ENCODE data around the gene PRR16.

The PRR16 gene

DNA sequence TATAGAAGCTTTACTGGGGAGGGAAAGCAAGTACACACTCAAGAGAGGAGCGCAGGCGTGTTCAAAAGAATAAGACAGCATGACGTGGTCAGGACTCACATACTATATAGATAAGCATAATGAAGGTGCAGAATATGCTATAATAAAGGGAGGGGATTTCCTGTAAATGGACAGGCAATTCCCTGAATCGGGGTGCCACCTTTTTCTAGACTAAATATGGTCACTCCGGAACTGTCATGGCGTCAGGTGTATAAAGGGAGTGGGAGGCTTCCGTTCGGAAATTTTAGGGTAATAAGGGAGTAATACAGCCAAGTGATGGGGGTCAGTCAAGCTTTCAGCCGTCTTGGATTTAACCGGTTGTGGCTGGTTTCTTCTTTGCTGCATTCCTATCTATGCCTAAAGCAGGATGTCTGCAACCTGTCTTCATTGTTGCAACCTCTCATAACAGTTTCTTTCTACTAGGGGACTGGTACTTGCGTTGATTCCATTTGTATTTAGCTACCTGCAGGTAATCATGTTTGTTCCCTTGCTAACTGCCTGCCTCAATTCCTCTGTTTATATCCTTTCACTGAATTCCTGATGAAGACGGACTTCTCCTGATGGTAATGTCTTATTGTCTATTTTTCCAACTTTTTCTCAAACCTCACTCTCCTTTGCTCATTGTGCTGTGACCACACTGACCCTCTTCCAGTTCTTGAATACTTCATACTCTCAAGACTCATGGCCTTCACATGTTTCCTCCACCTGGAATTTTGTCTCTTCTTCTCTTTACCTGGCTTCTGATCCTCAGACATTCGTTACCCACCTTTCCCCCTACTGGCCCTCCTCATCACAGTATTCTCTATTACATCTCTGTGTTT is 48.9 kb downstream of the PRR16 start:
- TF ChIP-seq GATA1 (IDR thresholded peaks at IDR 0.05; ENCODE audit: low read depth, low read length) (no peak), POLR2A (IDR thresholded peaks at IDR 0.05; ENCODE audit: low read length) (no peak)

DNA sequence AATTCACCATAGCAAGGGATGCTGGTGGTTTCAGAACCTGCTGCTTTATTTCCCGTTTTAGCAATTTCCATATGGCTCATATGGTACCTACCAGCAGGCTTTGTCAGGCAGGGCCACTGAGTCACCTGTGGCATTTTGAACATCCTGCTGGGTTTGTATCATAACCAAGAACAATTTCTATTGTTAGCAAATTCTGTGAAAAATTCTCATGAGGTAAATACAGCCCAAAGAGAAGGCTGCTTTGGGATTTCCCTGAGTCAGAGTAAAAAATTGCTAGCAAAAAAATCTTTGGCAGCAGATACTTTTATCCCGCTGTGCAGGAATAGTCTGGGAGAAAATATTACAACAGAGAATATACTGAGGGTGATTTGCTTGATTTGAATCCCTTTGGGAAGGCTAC is 52.7 kb downstream of the PRR16 start:
- TF ChIP-seq POLR2A (IDR thresholded peaks at IDR 0.05; ENCODE audit: low read length) (no peak), GATA1 (IDR thresholded peaks at IDR 0.05; ENCODE audit: low read depth, low read length) (no peak)
- no peak for DNase-seq

More for the DNA sequence above, 48.9 kb downstream of the PRR16 start:
- DNase-seq: no peak

DNA sequence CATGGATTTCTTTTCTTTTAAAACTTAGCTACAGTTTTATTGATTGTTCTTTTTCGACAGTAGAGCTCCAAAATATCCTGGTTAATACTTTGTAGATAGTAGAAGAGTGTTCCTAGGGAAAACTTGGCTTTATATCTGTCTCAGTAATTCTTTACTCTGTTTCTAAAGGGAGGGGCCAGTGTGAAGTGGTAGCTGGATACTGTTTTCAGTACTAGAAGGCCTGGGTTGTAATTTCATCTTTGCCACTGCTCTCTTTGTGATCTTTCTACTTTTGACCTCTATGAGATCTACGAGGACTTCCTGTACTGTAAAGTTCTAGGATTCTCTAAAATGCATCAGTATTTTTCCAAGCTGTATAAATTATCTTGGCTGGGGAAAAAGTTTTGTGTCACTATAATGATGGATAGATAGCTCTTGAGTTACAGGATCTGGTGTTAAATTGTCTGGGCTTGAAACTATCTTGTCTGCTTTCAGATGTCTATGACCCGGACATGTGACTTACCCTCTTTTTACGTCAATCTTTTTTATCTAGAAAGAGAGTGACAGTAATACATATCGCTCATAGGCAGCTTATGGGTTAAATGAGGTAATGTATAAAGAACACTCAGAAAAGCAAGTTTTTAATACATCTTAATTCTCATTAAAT is 53.6 kb downstream of the PRR16 start:
- no peak for DNase-seq
- TF ChIP-seq POLR2A (IDR thresholded peaks at IDR 0.05; ENCODE audit: low read length) (no peak), GATA1 (IDR thresholded peaks at IDR 0.05; ENCODE audit: low read depth, low read length) (no peak)

DNA sequence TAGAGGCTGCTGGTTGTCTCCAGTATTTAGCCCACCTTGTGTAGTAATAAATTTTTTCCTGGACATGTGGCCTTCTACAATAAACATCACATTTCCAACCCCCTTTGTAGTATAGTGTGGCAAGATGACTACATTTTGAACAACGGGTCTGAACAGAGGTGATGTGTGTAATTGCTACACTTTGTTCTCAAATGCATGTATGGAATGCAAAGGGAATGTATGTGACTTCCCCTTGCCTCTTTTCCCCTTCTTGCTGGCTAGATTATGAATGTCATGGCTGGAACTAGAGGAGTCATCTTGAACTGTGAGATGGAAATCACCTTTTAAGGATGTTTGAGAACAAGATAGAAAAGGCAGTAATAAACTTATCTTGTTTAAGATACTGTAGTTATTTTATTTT is 54.5 kb downstream of the PRR16 start:
- TF ChIP-seq POLR2A (IDR thresholded peaks at IDR 0.05; ENCODE audit: low read length) (no peak), GATA1 (IDR thresholded peaks at IDR 0.05; ENCODE audit: low read depth, low read length) (no peak)
- no peak for DNase-seq

GRCh38 chr5:120527251-120527650 is 63.2 kb downstream of the PRR16 start:
- TF ChIP-seq POLR2A (IDR thresholded peaks at IDR 0.05; ENCODE audit: low read length) (no peak), GATA1 (IDR thresholded peaks at IDR 0.05; ENCODE audit: low read depth, low read length) (no peak)
- no peak for DNase-seq

DNA sequence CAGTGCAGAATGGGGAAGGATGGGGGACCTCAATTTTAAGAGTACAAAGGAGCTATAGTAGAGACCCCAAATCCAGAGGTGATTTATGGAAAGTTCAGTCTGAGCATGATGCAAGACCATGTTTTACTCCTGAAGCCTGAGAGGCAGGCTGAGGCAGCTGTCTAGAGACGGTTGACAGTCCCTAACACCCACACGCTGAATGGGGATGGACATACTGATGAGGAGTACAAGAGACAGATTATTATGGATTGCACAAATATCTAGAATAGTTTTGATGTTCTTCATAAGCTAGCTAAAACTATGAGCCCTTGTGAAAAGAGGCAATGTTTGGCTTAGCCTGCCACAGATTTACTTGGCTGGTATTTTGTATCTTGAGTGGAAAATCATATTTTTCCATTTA is 64.5 kb downstream of the PRR16 start:
- no peak for DNase-seq

GRCh38 chr5:120529386-120529785 is 65.3 kb downstream of the PRR16 start:
- no peak for DNase-seq
- TF ChIP-seq POLR2A (IDR thresholded peaks at IDR 0.05; ENCODE audit: low read length) (no peak), GATA1 (IDR thresholded peaks at IDR 0.05; ENCODE audit: low read depth, low read length) (no peak)

More for the DNA sequence above, 64.5 kb downstream of the PRR16 start:
- TF ChIP-seq POLR2A (IDR thresholded peaks at IDR 0.05; ENCODE audit: low read length) (no peak), GATA1 (IDR thresholded peaks at IDR 0.05; ENCODE audit: low read depth, low read length) (no peak)

DNA sequence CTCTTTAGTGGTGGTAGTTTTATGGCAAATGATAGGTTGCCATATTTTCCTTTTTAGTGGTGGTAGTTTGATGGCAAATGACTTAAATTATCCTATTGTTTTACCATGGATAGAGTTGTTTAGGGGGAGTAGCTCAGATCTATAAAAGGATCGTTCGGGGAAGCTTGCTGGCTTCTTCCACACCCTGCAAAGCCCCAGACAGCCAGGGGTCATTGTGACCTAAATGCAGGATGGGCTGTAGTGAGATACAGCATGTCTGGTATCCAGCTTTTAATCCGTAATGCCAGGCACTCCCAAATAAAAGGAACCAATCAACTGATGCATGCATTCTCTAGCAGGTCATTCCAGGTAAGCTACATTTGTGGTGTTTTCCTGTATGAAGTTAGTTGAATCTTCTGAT is 67.1 kb downstream of the PRR16 start:
- no peak for TF ChIP-seq GATA1 (IDR thresholded peaks at IDR 0.05; ENCODE audit: low read depth, low read length)
- TF ChIP-seq POLR2A (IDR thresholded peaks at IDR 0.05; ENCODE audit: low read length): no peak
- DNase-seq: no peak

- TF ChIP-seq GATA1 (IDR thresholded peaks at IDR 0.05; ENCODE audit: low read depth, low read length) (no peak), POLR2A (IDR thresholded peaks at IDR 0.05; ENCODE audit: low read length) (no peak)
- DNase-seq: no peak
Measured at GRCh38 chr5:120532835-120533234, 68.7 kb downstream of the PRR16 start.

DNA sequence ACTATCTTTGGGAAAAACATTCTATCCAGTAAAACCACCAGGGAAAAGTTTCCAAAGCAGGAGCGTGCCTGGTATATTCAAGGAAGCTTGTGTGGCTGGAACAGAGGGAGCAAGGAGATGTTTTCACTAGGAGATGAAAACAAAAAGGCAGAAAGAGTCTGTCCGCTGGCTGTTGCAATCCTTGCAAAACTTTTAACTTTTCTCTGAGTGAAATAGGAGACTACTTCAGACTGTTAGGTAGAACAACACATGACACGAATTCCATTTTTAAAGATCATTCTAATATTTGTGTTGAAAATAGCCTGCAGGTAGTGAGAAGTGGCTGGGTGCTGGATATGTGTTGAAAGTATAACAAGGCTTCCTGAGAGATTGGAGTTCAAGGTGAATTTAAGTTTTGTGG is 69.5 kb downstream of the PRR16 start:
- DNase-seq: no peak
- no peak for TF ChIP-seq GATA1 (IDR thresholded peaks at IDR 0.05; ENCODE audit: low read depth, low read length)
- TF ChIP-seq POLR2A (IDR thresholded peaks at IDR 0.05; ENCODE audit: low read length): no peak

DNA sequence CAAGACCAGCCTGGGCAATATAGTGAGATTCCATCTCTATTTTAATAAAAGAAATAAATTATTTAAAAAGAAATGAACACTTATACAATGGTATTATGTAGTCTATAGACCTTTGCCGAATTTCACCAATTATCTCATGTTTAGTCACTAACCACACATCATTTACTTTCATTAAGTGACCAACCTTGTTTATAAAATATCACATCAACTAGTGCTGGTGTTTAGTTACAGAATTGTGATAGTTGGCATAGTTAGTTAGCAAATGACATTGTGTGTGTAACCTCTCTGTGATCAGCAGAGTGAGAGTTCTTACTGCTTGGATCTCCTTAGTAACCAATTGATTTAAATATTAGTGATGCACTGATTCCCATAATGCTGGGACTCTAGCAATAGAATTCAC is 71.8 kb downstream of the PRR16 start:
- no peak for DNase-seq
- TF ChIP-seq POLR2A (IDR thresholded peaks at IDR 0.05; ENCODE audit: low read length) (no peak), GATA1 (IDR thresholded peaks at IDR 0.05; ENCODE audit: low read depth, low read length) (no peak)

DNA sequence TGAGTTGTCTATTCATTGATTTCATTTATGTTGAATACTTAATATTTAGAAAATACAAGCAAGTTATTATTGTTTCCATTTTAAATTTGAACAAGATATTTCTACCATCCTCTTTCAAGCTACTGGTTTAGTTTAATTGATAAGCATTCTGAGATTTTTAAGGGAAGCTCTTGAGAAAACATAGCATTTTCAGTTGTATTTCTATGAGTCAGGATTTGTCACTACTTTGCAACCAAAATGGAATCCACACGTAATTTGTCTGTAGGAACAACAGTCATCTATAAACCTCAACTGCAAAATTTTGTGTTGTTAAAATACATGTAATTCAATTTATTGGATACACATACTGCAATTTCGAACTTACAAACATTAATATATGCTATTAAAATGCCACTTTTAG is 74.0 kb downstream of the PRR16 start:
- no peak for TF ChIP-seq GATA1 (IDR thresholded peaks at IDR 0.05; ENCODE audit: low read depth, low read length)
- TF ChIP-seq POLR2A (IDR thresholded peaks at IDR 0.05; ENCODE audit: low read length): no peak
- DNase-seq: no peak

GRCh38 chr5:120538644-120539043 is 74.5 kb downstream of the PRR16 start:
- DNase-seq: no peak
- TF ChIP-seq POLR2A (IDR thresholded peaks at IDR 0.05; ENCODE audit: low read length) (no peak), GATA1 (IDR thresholded peaks at IDR 0.05; ENCODE audit: low read depth, low read length) (no peak)

- DNase-seq: no peak
- no peak for TF ChIP-seq POLR2A (IDR thresholded peaks at IDR 0.05; ENCODE audit: low read length)
- no peak for TF ChIP-seq GATA1 (IDR thresholded peaks at IDR 0.05; ENCODE audit: low read depth, low read length)
Measured at GRCh38 chr5:120539471-120539870, 75.4 kb downstream of the PRR16 start.

- no peak for TF ChIP-seq POLR2A (IDR thresholded peaks at IDR 0.05; ENCODE audit: low read length)
- no peak for TF ChIP-seq GATA1 (IDR thresholded peaks at IDR 0.05; ENCODE audit: low read depth, low read length)
- no peak for DNase-seq
Measured at GRCh38 chr5:120540097-120540496, 76.0 kb downstream of the PRR16 start.
